HG03521 (cell line): Measurements from ENCODE around the gene ARHGAP33.
"Not testable (repeated sequence)": the region's sequence is repeated elsewhere in the genome, so short reads cannot be mapped to it uniquely, and the experiment has no call there.

Experiments
- ATAC-seq: cut with Tn5 transposase; IDR thresholded peaks from one replicate; pipeline ENCODE4 v1.9.1; 2021; ENCODE audit warnings: mild to moderate bottlenecking, moderate library complexity; ENCODE audit not compliant: unreplicated experiment

The ARHGAP33 gene

GRCh38 chr19:35755550-35756376 lies 19.6 kb upstream of the ARHGAP33 start:
- ATAC-seq = no peak

- no peak for ATAC-seq
Measured at GRCh38 chr19:35756377-35757230, 18.8 kb upstream of the ARHGAP33 start, which contains the start of gene HSPB6. HSPB6 (minus strand) TSS chr19:35757029; CDS start chr19:35757008, 21 bp downstream.

- ATAC-seq = no peak
Measured at GRCh38 chr19:35757231-35757748, 18.1 kb upstream of the ARHGAP33 start.

GRCh38 chr19:35757749-35758608 lies 17.4 kb upstream of the ARHGAP33 start, which contains the start of gene PROSER3:
PROSER3 (plus strand) TSS chr19:35758176; CDS start chr19:35758216, 40 bp downstream.
- ATAC-seq = peak; percentile 90

GRCh38 chr19:35759697-35760096 lies 15.7 kb upstream of the ARHGAP33 start:
- ATAC-seq = no peak

GRCh38 chr19:35760711-35761349 lies 14.5 kb upstream of the ARHGAP33 start:
- ATAC-seq = no peak

- ATAC-seq = no peak
Measured at GRCh38 chr19:35764432-35765315, 10.7 kb upstream of the ARHGAP33 start.

- ATAC-seq = no peak
Measured at GRCh38 chr19:35766571-35767104, 8.7 kb upstream of the ARHGAP33 start.

- ATAC-seq = no peak
Measured at GRCh38 chr19:35767288-35768081, 7.9 kb upstream of the ARHGAP33 start.

GRCh38 chr19:35768082-35768421 lies 7.3 kb upstream of the ARHGAP33 start:
- no peak for ATAC-seq

GRCh38 chr19:35772362-35772761 lies 3.0 kb upstream of the ARHGAP33 start:
- ATAC-seq = not testable (repeated sequence)

GRCh38 chr19:35773020-35773806 lies 2.2 kb upstream of the ARHGAP33 start:
- no peak for ATAC-seq

- ATAC-seq = no peak
Measured at GRCh38 chr19:35774274-35775045, 904 bp upstream of the ARHGAP33 start.

GRCh38 chr19:35775046-35775297 lies 392 bp upstream of the ARHGAP33 start:
- no peak for ATAC-seq

- ATAC-seq = no peak
Measured at GRCh38 chr19:35776102-35776788, 881 bp downstream of the ARHGAP33 start.
